Suppressor macrophage treated with lipopolysaccharide for 4 hours (primary cell): ENCODE results near the gene RHBDD1.

Experiments
- DNase-seq: peaks from one replicate; pipeline ENCODE4 v3.0.0-alpha.2; 2020

RHBDD1 gene, protein sequence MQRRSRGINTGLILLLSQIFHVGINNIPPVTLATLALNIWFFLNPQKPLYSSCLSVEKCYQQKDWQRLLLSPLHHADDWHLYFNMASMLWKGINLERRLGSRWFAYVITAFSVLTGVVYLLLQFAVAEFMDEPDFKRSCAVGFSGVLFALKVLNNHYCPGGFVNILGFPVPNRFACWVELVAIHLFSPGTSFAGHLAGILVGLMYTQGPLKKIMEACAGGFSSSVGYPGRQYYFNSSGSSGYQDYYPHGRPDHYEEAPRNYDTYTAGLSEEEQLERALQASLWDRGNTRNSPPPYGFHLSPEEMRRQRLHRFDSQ

DNA sequence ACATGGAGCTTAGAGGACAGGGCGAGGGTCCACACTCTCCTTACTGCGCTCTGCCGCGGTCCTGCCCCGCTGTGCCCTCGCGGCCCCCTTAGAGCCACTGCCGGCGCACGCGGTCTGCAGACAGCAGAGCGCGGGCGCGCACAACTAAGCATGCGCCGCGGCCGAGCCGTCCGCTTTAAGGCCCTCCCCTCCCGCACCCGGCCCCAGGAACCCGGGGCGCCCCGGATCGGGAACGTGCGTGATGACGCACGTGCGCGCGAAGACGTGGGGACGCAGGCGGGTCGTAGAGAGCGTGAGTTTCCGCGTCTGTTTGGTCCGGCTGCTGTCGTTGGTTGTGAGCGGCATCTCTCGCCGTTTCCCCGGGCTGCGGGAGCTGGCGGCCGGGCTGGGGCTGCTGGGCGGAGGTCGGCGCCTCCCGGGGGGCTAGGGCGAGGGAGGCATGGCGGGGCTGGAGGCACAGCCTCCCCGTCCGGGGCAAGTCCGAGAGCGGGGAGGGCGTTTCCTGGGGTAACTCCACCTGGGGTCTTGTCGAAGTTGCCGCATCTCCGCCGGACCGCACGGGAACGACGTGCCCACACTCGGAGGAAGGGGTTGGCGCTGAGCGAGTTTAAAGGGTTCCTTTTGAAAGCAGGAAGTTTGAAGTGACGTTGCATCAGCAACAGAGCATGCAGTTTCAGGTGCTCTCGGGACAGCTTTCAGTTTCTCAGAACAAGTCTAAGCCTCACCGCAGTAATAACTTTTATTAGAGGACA, at the start of gene RHBDD1:
TSS of gene RHBDD1 (plus strand) at position 259 of the 752 bp plus-strand sequence. CDS start 28,640 bp downstream, outside the sequence.
- peak; percentile 96 for DNase-seq

DNA sequence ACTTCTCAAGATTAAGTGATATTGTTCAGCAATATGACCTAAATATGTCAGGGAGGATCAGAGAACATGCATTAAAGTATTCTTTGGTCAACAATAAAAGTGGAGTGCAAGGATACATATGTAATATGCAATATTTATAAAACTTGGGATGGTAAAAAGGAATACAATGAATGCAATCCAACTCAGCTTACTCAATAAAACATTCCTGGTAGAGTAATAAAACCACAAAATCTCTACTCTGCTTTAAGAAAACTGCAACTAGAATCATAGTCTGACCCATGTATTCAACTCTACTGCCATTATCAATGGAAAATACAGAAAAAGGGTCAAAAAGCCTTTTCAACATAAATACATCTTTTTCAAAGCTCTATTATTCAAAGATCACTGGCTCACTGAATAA, 47.8 kb upstream of the RHBDD1 start:
- no peak for DNase-seq

DNA sequence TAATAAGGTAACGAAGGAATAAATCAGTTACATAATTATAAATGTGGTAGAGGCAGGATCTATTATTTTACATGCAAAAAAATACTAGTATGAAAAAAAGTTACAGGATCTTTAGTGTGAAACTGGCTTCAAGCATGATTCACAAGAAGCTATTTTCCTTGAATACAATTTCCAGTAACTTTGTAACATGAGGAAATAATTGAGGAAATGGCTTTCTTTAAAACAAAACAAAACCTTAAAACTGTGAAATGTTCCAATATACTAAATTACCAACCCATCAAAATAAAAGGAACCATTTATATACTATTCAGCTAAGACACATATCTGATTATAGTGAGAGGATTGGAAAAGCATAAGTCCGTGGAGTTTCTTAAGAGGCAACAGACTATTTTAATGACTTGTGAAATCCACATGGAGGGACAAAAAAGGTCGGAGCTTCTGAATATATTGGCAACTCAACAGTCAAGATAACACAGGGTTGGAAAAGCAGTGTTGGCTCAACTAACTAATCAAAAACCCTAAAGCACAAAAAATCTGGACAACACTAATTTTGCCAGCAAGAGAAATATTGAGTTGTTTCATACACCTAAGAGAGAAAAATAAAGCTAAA, 46.9 kb upstream of the RHBDD1 start:
- DNase-seq: no peak

DNA sequence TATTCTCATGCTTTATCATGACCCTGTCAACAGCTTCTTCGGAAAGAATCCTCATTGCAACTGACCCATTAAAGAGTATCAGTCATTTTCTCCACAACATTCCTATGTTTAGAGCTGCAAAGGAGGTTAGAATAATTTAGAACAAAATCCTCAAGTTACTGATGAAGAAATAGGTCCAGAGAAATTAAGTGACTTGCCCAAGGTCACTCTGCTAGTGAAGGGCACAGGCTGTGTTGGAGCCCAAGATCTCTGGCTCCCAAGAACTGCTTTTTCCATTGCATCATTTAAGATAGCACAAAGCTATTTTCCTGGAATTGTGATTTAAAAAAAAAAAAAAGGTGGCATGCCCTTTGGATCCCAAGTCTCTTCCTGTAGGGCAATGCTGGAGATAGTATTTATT, 45.8 kb upstream of the RHBDD1 start:
- no peak for DNase-seq

DNA sequence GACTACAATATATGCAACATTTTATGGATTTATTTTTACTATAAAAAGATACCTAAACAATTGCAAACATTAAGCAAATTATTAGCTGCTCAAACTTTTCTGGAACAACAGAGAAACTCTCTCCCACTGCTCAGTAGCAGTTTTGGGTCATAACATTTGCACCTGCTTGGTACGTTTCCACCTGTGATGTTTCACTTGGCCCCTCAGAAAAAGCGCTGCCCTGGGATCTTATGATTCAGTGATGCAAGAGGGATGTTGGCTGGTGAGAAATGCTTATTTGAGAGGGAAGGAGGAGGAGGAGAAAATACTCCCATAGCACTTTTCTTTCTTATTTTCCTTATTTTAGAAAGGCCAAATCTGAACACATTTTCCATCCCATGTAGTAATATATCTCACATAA, 45.4 kb upstream of the RHBDD1 start:
- no peak for DNase-seq

DNA sequence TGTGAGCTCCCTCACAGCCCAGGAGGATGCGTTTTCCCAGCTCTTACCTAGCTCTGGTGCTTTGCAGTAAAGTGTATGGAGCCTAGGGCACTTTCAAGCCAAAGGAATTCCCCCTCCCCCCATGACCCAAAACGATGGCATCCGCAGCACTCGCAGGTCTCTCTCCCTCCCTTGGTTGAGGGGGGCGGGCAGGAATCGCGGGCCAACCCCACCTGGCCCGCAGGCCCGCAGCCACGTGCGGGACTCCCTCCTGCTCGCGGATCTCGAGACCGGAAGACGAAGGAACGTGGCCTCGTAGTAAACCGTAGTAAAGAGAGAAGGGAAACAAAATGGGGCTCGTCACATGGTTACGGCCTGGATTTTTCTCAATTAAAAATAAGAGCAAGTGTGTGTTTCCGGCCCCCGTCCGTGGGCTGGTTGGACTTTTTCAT, 44.8 kb upstream of the RHBDD1 start:
- DNase-seq: peak; percentile 49

DNA sequence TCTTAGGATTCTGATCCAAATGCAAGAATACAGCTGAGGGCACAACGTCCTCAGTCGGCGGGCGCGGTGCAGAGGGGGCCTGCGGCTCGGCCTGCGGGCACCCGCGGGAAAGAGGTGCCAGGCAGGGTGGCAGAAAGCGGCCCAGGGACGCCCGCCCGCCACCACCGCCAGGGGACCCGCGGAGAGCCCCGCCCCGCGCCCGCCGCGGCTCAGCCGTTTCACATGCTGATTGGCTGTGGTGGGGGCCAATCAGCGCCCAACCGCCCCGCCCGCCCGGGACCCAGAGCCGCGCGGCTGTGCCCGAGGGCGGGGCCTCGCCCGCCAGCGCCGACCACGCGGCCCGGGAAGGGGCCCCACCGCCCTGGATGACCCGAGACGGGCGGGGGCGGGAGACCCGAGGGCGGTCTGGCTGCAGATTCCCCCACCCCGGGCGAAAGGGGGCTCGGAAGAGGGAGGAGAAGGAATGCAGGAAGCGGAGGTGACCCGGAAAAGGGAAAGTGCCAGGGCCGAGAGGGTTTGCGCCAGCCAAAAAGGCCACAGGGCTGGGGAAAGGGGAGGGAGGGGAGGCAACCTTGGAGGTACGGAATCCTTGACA, 44.3 kb upstream of the RHBDD1 start:
- peak; percentile 89 for DNase-seq

DNA sequence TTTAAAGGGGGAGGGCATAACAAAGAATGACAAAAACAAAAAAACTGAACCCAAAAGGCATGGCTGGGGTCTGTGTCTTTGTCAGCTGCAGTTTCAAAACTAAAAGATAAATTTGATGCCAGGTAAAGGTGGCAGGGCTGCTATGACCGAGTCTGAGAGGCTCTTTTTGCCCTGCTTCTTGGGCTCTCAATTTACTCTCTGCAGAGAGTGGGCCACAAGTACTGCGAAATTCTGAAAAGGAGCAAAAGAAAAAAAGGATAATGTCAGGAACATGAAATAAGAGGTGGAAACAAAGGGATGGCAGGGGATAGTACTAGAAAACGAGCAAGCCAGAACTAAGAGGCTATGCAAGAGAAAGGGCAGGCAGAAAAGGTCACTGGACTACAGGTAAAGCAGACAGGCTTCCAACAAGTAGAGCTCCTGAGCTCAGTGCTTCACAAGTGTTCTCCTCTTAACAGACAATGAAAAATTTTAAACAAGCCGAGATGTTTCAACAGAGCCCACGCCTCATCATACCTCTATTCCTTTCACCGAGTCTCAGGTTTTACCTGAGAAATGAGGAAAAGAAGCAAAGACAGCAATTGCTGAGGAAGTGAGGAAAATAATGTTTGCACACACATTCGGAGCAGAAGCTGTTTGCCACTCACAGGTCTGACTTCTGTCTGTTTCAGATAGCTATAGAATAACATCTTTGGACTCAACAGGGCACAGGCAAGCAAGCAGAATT, 43.5 kb upstream of the RHBDD1 start:
- DNase-seq: no peak

DNA sequence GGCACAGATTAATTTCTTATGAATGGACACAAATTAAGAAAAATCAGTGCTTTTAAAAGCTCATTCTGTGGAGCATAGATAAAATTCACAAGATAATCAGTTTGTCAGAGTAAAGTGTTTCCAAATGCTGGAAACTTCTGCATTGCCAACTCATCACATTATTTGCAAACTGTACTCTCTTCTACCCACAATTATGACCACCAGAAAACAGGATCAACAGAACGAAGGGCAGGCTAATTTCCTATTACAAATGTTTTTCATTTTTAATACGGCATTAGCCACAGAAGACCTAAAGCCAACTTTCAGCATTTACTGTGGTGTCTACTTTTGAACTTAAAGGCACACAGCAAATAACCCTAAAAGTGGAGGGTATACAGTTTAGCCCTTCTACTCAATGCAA, 42.2 kb upstream of the RHBDD1 start:
- no peak for DNase-seq

DNA sequence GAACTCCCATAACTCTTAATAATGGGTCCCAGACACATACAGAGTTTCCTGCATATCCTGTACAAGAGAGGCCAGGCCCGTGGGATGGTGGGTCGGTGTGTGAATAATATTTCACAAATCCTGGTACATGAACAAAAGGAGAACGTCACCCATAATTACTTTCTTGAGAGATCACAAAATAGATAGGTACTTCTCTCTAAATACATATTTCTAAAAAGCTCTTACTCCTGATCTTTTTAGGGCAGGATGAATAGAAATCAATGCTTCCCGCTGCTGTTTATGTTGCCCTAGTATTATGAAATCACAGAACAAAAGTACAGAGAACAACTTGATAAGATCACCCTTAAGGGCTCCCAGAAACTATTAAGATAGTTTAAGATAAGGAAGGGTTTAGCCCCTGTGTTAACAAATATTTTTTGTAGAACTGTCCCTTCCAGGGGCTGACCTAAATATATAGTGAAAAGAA, 41.6 kb upstream of the RHBDD1 start:
- DNase-seq: no peak

DNA sequence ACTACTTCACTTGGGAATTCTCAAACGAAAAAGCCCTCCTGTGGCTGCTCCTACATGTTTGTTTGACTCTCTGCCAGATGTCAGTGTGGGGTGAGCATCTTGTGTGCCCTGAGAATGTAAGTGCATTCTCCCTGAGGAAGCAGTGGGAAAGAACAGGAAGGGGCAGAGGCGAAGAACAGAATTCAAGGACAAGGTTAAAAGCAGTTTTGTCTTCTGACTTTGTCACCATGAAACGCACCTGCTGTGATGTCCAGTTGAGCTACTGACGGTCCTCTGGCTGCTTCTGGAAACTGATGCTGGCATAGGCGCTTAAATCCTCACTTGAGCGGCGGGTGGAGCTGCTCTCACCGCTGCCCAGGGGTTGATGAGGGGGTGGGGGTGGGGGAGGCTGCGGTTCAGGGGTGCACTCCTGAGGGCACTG, 41.1 kb upstream of the RHBDD1 start:
- DNase-seq: no peak

DNA sequence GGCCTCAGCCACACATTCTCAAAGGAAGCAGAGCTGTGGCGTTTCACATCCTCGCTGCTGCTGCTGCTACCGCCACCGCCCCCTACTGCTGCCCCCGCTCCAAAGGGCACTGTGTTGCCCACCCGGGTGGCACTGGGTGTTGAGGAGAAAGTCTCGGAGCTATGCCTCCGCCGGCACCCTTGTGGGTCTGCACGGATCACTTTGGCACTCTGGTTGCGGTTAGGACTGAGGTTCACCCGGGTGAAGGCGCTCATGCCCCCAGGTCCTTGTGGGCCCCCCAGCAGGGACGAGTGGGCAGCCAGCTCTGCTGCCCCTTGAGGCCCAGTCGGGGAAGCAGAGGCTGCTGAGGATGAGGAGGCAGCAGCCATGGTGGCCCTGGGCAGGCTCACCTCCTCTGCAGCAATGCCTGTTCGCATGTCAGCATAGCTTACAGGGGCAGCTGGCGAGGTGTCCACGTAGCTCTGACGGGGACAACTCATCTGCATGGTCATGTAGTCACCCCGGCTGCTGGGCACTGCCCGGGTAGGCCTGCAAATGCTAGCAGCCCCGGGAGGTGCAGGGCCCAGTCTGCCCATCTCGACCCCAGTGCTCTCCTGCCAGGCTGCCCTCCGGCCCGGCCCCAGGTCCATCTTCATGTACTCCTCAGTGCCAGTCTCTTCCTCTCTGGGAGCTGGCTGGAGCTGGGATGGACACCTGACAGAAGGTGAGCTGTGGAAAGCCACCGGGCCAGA, 40.4 kb upstream of the RHBDD1 start:
- no peak for DNase-seq

DNA sequence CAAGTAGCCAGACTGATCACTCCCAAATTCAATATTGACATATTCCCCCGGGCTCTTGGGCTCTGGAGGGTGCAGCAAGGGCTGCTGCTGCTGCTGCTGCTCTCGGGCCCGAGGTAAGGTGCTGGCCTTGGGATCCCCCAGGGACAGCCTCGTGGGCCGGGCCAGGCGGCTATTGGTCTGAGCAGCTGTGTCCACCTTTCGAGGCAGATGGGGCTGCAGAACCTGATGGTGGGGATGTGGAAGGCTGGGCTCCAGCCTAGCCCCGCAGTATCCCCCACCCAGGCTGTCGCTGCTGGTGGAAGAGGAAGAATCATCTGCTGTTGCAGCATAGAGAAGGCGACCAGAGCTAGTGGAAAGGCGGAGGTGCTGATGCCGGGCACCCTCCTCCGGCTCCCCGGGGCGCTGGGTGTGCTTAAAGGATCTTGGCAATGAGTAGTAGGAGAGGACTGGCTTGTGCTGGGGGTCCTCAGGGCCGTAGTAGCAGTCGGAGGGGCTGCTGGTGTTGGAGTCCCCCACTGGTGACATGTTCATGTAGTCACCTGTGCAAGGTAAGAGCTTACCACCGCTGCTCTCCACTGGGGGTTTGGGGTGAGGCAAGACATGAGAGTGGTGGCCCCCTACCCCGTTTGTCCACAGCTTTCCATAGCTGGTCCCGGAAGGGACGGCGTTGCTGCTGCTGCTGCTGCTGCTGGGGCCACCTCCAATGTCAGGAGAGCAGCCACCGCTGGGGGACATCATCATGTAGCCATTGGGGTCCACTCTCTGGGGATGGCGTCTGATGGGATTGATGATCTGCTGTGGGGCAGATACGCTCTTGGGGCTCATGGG, 39.6 kb upstream of the RHBDD1 start:
- DNase-seq: no peak

DNA sequence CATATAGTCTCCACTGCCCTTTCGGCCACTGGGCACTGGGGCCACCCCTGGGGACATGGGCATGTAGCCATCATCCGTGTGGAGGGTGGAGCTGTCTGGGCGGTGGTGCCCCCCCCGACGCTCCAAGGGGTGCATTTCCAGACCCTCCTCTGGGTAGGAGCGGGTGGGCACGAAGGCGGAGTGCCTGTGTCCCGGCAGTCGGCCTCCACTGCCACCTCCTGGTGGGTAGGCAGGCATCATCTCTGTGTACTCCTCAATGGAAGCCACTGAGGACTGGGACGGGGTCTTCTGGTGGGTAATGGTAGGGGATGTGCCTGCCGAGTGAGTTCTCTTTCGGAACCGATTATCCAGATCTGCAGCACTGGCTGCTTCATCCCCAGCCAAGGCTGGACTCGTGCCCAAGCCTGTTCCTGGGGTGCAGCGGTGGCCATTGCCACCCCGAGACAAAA, 39.0 kb upstream of the RHBDD1 start:
- no peak for DNase-seq

DNA sequence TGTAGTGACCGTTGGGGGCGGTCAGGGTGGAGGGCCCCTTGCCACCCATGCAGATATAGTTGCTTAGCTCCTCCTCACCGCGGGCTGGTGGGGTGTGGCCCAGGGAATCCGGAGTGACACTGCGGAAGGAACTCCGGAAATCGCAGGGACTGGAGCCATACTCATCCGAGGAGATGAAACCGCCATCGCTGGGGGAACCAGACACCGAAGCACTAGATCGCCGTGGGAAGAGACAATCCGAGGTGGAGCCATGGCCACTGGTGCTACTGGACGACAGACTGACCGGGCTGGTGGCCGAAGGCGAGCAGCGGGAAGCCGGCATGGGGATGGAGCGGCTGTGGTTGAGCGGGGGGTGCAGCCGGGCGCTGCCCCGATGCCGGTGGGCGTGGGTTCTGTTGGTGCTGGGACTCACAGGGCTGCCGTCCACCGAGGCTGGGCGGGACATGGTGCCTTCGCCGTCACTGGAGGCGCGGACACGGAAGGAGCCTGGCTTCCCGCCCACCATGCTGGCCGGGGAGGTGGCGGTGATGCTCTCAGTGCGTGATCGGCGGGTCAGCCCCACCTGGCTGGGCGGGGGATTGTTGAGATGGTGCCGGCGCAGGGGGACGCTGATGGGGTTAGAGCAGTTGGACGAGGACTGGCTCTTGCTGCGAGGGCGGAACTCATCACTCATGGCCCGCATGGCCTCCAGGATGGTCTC, 38.4 kb upstream of the RHBDD1 start:
- no peak for DNase-seq

DNA sequence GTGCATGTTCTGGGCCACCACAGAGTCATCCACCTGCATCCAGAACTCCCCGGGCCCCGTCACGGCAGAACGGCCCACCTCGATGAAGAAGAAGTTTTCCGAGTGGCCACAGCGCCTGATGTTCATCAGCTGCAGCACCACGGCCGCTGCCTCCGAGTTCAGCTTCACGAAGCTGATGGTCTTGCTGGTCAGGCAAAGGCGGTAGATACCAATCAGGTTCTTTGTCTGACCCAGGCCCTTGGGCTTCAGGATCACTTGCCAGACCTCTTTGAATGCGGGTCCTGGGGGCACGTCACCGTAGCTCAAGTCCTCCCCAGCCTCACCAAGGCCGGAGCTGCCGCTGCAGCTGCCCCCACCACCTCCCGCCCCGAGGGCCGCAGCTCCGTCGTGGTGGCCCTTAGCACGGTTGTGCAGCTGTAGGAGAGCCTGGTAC, 37.8 kb upstream of the RHBDD1 start:
- DNase-seq: no peak

DNA sequence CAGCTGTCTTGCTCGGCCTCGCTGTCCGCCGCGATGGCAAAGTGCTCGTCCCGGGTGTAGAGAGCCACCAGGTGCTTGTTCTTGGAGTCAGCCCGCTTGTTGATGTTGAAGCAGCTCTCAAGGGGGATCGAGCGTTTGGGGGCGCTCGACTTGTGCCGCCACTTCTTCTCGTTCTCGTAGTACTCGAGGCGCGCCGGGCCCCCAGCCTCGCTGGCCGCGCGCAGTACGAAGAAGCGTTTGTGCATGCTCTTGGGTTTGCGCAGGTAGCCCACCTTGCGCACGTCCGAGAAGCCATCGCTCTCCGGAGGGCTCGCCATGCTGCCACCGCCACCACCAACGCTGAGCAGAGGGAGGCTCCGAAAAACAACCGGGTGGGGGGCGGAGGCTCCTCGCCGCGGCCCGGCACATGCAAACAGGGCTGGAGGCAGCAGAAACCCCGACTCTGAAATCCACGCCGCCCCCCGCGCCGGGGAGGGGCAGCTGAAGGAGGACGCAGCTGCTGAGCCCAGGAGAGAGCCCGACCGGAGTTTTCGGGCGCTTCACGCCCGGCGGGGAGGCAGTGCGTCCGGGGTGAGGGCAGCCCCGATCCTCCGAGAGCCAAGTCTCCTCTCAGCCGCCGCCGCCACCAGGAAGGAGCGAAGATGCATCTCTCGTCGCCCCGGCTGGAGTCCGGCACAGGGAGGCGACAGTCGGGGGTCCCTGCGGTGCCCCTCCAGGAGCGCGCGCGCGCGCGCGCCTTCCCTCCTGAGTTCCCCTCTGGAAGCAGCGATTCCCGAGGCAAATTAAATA, 37.2 kb upstream of the RHBDD1 start:
- peak; percentile 12 for DNase-seq

DNA sequence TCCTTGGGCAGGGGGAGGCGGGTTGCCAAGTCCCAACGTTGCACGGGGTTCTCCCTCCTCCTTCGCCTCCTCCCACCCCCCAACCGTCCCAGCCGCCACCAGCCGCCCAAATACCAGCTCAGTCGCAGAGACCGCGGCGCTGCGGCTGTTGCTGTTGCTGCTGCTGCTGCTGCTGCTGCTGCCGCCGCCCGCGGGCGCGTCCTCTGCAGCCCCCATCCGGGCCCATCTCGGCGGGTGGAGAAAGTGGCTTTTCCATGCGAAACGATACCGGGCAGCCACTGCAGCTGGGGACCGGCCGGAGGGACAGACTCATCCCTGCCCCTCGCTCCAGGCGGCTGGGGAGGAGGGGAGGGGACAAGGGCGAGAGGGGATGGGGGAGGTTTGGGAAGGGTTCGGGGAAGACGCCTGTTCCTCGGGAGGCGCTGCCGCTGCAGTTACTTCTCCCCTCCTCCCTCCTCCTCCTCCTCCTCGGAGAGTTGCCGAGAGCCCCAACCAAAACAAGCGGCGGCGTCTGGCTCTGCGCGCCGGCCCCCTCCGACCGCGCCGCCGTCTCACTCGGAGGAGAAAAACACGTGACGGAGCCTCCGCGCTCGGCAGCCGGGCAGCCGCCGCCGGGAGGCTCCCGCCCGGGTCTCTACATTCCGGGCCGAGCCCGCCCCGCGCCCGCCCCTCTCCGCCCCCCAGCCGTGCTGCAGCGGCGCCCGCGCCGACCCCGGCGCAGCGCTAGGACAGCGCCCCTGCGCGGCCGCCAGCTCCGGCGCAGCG, 36.5 kb upstream of the RHBDD1 start, which contains the start of gene IRS1:
TSS of gene IRS1 (minus strand) at position 610 of the 765 bp plus-strand sequence. CDS start 1,082 bp downstream, outside the sequence.
- peak; percentile 48 for DNase-seq
